COR-L47 (cell line): ENCODE results near the gene NRG3.
"Not testable (repeated sequence)": the region's sequence is repeated elsewhere in the genome, so short reads cannot be mapped to it uniquely, and the experiment has no call there.

ENCODE experiments used
- DNase-seq: peaks from one replicate; lab custom pipeline; 2025; lab: John Stamatoyannopoulos, UW

NRG3 gene

DNA sequence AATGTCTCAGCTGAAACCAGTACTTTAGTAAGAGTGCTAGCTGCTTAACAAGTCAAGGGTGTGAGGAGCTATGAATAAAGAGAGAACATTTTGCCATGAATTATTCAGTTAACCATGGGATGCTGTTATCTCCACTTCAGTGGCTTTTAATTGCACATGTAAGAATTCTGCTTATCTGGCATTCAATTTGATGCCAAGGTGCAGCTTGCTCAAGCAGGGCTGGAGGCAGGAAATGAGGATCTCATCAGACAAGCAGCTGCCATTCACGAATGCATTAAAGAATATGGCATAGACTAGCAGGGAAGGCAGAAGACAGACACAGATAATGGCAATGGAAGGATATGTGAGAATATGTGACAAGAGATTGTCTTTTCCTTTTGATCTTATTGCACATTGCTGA, 697.8 kb downstream of the NRG3 start:
- DNase-seq, result no peak

DNA sequence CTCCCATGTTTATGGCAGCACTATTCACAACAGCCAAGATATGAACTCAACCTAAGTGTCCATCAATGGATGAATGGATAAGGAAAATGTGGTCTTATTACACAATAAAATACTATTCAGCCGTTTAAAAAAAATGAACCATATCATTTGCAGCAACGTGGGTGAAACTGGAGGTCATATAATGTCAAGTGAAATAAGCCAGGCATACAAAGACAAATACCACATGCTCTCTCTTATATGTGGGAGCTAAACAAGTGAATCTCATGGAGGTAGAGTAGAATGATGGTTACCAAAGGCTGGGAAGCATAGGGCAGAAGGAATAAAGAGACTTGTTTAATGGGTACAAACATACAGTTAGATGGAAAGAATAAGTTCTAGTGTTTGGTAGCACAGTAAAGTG, 699.1 kb downstream of the NRG3 start:
- DNase-seq, result no peak

DNA sequence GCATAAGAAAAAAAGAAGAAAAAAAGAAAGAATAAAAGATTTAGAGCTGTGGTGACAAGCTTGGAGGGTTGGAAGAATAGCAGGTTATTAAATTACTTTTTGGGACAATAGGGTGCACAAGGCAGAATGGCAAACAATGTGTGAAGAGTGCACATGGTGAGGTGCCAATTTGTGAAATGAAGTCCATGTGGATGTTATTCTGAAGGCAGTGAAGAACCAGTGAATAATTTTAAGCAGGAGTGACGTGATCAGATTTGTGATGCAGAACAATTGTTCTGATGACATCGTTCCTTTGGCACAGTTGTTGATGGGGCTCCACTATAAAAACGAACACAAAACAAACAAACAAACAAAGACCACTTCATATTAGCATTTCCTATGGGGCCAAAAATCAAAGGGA, 700.3 kb downstream of the NRG3 start:
- no peak for DNase-seq

DNA sequence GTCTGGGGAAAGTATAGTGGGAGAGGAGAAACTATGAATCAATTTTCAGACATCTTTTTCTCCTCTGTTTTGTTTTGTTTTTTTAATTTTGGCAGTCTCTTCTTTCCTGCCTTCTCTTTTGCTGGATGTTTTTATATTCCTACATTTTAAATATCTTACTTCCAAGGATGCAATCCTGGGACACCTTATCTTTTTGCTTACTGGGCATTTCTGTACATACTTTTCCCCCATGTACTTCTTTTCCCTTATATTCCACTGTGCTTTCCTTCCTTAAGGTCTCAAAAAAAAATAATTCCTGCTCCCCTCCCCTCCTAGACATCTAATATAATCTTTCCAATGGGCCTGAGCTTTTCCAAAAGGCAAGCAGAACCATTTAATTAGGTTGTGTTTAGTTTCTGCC, 701.1 kb downstream of the NRG3 start:
- DNase-seq, result no peak

DNA sequence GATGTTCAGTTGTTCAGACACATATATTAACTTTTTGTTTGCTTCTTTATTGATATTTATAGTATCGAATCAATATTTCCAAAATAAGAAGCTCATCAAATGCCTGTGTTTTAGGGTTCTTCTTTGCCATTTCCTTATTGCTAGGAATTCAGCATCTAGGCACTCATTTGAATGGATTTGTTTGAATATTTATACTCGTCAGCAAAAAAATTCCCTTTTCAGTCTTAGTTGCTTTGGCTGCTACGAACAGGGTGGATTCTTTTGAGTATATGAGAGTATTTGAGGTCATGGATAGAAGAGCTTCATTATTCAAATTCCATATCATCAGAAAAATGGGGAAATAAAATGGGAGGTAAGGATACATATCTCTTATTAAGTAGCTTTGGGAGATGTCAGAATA, 706.9 kb downstream of the NRG3 start:
- no peak for DNase-seq

DNA sequence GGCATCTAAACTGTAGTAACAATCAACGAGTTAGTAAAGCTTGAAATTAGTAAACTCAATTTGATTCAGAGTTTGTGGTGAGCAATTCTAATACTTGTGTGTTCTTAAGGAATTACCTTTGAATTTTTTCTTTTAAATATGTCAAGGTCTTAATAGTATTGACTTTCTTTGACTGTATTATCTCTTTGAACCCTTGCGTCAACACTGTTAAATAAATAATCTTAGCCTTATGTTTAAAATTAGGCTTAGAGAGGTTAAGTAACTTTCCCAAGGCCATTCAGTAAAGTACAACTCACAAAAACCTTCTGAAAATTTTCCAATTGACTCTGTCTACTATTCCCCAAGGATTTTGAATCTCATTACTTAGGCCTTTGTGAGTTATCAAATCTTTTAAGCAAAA, 716.4 kb downstream of the NRG3 start:
- DNase-seq, result no peak

DNA sequence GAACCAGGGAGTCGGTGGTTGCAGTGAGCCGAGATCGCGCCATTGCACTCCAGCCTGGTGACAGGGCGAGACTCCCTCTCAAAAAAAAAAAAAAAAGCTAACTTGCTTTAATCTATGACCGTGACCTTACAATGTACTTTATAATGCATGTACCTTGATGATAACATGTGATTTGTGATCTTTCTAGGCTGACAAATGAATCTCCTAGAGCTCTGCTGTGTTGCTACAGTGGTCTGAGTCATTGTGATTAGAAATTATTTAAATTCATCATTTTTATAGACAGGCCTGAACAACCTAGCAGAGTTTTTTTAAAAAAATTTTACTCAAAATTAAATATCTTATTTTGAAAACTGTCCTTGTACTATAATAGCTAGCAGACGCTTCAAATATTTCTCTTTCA, 722.8 kb downstream of the NRG3 start:
- DNase-seq, result no peak

DNA sequence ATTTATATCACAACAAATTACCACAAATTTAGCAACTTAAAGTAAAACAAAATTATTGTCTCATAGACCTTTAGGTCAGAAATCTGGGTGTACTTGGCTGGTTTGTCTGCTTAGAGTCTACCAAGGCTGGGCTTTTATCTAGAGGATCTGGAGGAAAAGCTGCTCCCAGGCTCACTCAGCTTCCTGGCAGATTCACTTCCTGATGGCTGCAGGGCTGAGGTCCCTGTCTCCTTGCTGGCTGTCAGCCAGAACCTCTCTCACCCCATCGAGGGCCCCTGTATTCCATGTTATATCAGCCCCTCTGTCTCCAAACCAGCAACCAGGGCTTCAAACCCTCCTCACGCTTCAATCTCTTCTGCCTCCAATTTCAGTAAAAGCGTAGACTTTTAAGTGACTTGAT, 734.9 kb downstream of the NRG3 start:
- DNase-seq, result no peak

DNA sequence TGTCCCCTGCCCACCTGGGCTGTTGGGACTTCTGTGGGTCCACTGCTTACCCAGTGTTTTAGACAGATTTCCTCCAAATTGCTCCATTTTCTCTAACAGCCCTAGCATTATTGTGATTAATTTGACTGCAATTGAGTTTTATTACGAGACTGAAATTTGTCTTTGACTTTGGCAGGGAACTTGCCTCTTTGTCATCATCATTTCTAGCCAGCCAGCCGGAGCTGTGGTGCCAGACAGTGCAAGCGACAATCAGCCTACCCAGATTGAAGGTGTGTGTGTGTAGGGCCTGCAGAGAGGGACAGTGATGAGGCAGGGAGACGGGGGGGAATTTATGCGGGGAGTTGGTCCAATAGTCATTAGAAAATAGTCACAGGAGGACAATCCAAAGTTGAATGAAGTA, 743.0 kb downstream of the NRG3 start:
- no peak for DNase-seq

DNA sequence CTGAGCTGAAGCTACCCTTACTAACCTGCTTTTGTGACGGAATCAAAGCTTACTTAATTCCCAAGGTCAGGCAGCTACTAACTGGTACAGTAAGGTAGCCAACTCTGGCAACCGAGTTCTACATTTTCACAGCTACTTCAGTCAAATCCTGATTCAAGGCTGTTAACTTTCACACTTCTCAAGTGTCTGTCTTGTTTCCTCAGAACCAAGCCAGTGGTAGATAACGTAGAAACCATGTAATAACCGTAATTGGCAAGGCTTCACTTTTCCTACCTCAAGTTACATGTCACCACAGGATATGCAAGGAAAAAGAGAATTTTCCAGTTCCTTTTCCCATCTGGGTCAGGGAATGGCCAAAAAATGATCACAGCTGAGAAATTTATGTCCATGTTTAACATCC, 746.7 kb downstream of the NRG3 start:
- DNase-seq, result no peak

DNA sequence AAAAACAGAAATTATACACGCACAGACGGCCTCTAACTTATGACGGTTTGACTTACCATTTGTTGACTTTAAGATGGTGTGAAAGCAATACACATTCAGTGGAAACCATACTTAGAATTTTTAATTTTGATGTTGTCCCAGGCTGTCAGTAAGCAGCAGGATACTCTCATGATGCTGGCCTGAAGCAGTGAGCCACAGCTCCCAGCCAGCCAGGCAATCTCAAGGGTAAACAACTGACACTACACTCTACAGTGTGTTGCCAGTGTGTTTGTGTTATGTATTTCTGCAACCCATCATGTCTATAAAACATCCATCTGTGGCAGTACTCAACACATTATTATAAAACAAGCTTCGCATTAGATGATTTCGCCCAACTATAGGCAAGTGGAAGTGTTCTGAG, 747.5 kb downstream of the NRG3 start:
- DNase-seq, result no peak

DNA sequence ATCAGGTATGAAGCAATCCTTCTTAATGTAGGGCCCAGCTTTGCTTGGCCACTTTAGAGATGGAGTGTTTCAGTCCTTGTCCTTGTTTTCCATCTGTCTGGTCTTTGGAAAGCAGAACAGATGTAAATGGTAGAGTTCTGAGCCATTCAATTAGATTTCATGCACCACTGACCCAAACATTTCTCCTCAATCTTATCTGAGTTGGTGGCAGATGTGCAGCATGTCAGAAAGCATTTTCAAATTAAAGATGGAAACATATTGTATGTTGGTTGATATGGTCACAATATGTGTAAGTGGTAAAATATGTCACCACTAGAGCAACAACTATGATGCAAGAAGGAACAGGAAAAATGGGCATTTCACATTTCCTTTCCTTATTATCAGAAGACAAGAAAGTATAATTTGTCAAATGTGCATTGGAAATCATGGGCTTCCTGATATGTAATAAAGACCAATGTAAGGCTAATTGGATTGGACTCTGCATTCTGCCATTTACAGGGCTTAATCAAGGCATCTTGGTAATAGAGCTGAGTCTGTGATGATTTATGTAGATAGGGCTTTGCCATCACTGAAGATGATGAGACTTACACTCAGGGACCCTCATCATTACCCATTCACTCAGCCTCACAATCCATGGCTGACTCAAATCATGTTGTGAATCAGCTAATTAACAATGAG, 750.7 kb downstream of the NRG3 start:
- no peak for DNase-seq

DNA sequence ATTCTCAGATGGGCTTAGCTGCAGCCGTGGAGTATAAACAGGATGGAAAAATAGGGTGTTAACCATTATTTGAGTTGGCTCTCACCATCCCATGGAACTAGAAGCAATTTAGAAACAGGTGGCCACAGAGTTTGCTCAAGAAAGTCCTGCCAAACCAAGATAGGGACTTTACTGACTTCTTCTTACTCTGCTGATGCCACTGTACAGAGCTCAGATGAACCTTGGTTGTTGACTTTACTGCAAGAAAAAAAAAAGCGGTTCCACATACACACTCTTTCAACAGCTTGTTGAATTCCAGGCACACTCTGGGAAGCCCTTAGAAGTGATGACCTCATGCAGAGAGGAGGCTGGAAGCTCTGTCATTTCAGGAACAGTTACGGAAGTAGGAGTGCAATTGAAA, 753.4 kb downstream of the NRG3 start:
- DNase-seq, result no peak

DNA sequence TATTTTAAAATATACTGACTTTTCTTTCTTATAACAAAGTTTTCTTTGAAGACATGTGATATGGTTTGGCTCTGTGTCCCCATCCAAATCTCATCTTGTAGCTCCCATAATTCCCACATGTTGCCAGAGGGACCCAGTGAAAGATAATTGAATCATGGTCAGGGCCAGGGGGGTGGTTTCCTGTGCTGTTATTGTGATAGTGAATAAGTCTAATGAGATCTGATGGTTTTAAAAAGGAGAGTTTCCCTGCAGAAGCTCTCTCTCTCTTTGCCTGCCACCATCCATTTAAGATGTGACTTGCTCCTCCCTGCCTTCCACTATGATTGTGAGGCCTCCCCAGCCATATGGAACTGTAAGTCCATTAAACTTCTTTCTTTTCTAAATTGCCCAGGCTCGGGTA, 768.1 kb downstream of the NRG3 start:
- no peak for DNase-seq

DNA sequence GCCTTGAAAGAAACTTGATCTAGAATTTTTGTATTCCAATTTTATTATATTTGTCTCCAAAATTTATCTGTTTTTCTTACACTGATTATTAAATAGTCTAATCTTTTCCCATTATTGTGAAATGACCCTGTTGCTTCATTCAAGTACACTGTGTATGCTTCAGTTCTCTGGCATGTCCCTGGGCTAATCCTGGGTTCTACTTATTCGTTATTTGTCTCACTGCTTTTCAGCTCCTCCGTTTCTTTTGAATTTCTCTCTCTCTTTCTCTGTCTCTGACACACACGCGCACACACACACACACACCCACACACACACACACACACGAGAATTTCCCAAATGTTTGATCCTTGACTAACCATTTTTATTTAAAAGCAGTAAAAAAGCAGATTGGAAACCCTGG, 768.6 kb downstream of the NRG3 start:
- DNase-seq, result no peak

DNA sequence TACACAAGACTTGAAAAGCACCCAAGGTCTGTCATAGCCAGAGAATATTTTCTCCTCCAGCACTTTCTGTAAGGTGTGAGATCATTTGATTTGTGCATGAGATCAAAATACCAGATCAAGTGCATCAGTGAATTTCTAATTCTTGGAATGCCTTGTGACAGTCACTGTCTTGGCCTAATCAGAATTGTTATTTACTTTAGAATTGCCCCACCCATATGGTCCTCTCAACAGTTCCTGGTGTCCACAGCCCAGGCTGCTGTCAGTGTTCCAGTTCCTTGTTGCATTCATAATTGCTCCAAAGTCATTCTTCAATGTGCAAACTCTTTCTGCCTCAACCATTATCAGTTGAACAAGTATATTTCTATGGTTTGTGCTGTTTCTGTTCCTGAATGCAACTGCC, 770.2 kb downstream of the NRG3 start:
- no peak for DNase-seq

DNA sequence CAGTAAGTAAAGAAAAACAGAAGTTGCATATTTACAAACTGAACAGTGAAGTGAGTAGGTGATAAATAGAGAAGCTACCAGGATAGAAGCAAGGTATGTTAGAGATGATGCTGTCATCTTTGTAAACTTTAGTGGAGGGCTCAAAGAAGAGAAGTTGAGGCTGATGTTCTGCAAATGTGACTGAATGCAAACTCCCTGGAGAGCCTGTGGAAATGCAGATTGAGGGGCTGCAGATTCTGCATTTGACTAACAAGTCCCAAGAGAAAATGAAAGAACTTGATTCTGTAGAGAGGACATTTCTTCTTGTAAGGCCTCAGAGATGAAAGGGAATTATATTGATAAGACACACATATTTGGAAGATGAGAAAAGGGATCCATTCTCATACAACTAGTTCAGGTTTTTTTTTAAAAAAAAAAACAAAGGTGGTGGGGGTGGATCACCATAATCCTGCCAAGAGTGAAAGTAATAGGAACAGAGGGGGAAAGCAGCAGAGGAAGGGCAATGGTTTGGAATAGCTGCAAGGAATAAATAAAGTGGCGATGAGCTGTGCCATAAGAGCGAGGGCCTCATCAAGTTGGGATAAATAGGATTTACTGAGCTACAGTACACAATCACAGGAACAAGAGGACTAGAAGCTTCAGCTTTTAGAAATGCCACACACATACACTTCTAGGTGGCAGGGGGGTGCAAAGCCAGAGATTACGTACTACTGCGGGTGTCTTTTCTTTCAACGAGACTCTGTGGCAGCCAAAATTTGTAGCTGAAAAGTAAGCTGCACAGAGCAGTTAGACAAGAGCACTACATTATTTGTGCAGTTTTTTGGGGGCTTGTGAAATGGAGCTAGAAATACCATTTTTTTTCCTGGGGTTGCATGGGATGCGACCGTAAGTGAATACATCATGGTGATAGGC, 778.5 kb downstream of the NRG3 start:
- no peak for DNase-seq

DNA sequence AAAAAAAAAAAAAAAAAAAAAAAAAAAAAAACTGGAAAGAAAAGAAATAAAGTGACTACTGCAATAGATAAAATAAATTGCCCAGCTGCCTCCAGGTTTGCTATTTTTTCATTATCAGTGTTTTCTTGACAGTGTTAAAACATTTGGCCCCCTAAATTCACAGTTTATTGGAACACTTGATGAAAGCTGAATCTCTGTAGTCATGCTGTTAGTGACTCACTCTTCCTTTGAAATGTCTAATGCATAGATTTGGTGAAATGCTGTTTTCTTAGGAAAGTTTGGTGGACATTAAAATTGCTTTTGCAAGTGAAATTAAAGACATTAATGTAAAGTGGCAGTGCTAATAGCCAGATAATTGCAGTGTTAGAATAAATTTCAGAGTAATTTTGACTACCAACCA, 785.2 kb downstream of the NRG3 start:
- no peak for DNase-seq

DNA sequence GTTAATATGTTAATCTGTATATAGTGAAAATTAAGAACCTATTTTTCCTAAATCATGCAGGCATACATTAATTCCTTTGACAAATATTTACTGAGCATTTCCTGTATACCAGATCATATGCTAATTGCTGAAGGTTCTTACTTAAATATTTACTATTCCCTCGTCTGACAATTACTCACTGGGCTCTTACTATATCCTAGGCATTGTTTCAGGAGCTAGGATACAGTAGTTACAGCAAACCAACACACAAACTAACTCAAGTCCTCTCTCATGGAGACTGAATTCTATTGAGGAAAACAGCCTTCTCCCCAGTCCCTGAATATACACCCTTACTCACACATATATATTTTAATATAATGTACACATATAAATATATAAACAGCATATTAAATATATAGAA, 786.0 kb downstream of the NRG3 start:
- DNase-seq, result no peak

DNA sequence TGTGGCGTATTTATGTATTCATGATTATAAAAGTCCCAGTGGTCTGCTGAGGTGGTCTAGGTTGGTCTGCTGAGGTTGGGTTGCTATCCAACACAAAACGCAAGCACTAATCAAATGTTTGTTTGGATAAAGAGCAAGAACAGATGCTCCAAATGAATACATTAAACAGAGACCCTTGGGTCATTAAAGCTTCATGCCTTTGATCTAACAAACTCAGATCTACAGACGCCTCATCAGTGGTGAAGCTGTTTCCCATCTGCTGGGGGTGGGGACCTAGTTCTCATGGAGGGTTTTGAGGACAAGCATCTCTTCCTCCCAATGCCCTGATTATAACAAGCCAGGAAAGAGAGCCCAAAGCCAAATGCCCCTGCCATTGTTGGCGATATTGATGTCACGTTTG, 786.7 kb downstream of the NRG3 start:
- DNase-seq, result no peak

DNA sequence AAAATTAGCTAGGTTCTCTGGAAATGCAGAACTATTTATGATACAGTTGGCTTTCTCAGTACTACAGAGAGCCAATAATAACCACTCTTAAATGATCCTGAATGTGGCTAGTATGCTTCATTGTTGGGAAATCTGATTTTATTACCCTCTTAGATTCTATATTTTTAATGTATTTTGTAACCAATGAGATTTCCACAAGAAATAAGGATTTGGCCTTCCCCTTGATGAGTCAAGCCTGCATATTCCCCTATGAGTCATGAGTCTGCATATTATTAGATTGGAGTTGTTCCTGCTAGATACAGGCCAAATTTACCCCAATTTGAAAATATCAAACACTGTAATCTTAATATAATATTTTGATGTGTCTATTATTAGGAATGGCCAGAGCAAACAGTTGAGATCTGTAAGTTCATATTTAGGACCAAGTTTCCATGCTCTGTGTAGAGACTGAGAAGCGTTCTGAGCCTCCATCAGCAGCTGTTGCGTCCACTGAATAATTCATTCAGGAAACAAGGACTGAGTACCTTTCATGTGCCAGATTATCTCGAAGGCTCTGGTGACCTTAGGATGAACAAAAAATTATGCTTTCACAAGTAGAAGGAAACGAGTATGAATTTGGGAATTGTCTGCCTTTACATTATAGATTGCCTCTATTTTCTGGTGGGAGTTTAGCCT, 793.4 kb downstream of the NRG3 start:
- no peak for DNase-seq

DNA sequence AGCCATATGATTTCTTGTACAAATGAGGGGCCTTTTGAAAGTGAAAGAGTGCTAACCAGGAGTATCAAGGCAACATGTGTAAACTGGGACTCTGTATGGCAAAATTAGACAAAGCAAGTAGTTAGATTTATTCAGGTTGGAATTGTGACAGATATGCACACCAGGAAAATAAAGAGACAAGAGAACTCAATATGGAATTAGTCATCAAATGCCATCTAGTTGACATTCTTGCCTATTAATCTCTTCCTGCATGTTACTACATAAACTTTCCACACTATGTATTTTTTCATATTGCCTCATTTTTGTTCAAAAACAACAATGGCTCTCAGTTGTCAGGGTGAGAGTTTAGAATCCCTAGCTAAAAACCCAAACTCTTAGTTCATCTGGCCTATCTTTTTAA, 799.0 kb downstream of the NRG3 start:
- no peak for DNase-seq

DNA sequence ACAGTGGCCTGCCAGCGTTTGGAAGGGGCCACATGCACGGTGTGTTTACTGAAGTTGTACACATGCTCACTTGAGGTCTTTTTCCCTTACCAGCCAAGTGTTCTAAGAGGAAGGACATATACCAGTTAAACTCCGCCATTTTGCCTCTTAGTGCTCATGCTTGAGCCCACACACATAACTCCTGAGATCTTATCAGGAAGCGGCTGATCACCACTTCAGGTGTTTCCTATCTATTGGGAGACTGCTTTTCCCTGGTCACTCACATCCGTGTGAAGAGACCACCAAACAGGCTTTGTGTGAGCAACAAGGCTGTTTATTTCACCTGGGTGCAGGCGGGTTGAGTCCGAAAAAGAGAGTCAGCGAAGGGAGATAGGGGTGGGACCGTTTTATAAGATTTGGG, 802.9 kb downstream of the NRG3 start:
- DNase-seq, result not testable (repeated sequence)
